OCI-M2 (cell line): Measurements from ENCODE around the gene FOXM1.

Experiments
- DNase-seq: peaks from one replicate; lab custom pipeline; 2025; ENCODE audit not compliant: unreplicated experiment; lab: John Stamatoyannopoulos, UW

Gene FOXM1

GRCh38 chr12:2842948-2843347 lies 34.0 kb downstream of the FOXM1 start:
- no peak for DNase-seq

GRCh38 chr12:2841056-2841650 lies 35.8 kb downstream of the FOXM1 start:
- no peak for DNase-seq

GRCh38 chr12:2836574-2836973 lies 40.4 kb downstream of the FOXM1 start:
- DNase-seq, result no peak

GRCh38 chr12:2835691-2836403 lies 41.1 kb downstream of the FOXM1 start:
- no peak for DNase-seq

- DNase-seq, result no peak
These were observed 42.1 kb downstream of the FOXM1 start, which contains the start of gene NRIP2 for GRCh38 chr12:2834581-2835491. TSS of gene NRIP2 (minus strand) at chr12:2835035. CDS start at chr12:2834983, 52 bp downstream.

- DNase-seq, result no peak
These were observed 43.2 kb downstream of the FOXM1 start for GRCh38 chr12:2833810-2834209.

GRCh38 chr12:2833327-2833726 lies 43.6 kb downstream of the FOXM1 start:
- no peak for DNase-seq

- no peak for DNase-seq
These were observed 44.3 kb downstream of the FOXM1 start for GRCh38 chr12:2832550-2833127.

GRCh38 chr12:2829275-2829674 lies 47.7 kb downstream of the FOXM1 start:
- no peak for DNase-seq

- no peak for DNase-seq
These were observed 50.1 kb downstream of the FOXM1 start for GRCh38 chr12:2826721-2827515.

GRCh38 chr12:2826036-2826435 lies 50.9 kb downstream of the FOXM1 start:
- no peak for DNase-seq

- DNase-seq, result no peak
These were observed 51.8 kb downstream of the FOXM1 start for GRCh38 chr12:2825132-2825531.

GRCh38 chr12:2824541-2824940 lies 52.4 kb downstream of the FOXM1 start:
- DNase-seq, result no peak

GRCh38 chr12:2823483-2823882 lies 53.5 kb downstream of the FOXM1 start:
- no peak for DNase-seq

- no peak for DNase-seq
These were observed 56.5 kb downstream of the FOXM1 start for GRCh38 chr12:2820432-2820831.

- DNase-seq, result no peak
These were observed 57.2 kb downstream of the FOXM1 start for GRCh38 chr12:2819810-2820209.

GRCh38 chr12:2813214-2814185 lies 63.5 kb downstream of the FOXM1 start:
- DNase-seq, result no peak

- peak; percentile 82 for DNase-seq
These were observed 64.4 kb downstream of the FOXM1 start, which contains the start of gene ITFG2 for GRCh38 chr12:2812290-2813213. TSS of gene ITFG2 (plus strand) at chr12:2812668. CDS start at chr12:2812761, 93 bp downstream.
